SK-N-SH treated with all-trans-retinoic acid at 6 μM for 48 hours (cell line): ENCODE results near the gene ARPC2.

Experiments used
- ATAC-seq: fragments of 200-7000 bp; cut with Tn5 transposase; 3 replicates; pipeline ENCODE4 v1.9.1; 2020; ENCODE audit warnings: mild to moderate bottlenecking, moderate library complexity
- ARNTL ChIP-seq: fragments of 450-650 bp; formaldehyde crosslinking; IDR thresholded peaks from 2 replicates; pipeline ENCODE4 v1.5.0; 2020; ENCODE audit warnings: low read depth, mild to moderate bottlenecking, moderate library complexity, borderline replicate concordance
- BACH2 ChIP-seq: fragments of 250-450 bp; sonication (Bioruptor Pico); IDR thresholded peaks from 2 replicates; pipeline ENCODE4 v1.9.0; 2021; ENCODE audit warnings: mild to moderate bottlenecking, borderline replicate concordance
- CREB5 ChIP-seq: fragments of 250-450 bp; sonication (Bioruptor Pico); IDR thresholded peaks from 2 replicates; pipeline ENCODE4 v1.5.1; 2020; ENCODE audit warnings: low read depth, mild to moderate bottlenecking, moderate library complexity
- CSDC2 ChIP-seq: fragments of 250-450 bp; sonication (Bioruptor Pico); IDR thresholded peaks from 2 replicates; pipeline ENCODE4 v1.5.0; 2020; ENCODE audit warnings: mild to moderate bottlenecking, moderate library complexity
- ESRRG ChIP-seq: fragments of 250-450 bp; sonication (Bioruptor Pico); IDR thresholded peaks from 2 replicates; pipeline ENCODE4 v1.6.1; 2021; ENCODE audit warnings: mild to moderate bottlenecking
- GLIS3 ChIP-seq: fragments of 250-450 bp; sonication (Bioruptor Pico); IDR thresholded peaks from 2 replicates; pipeline ENCODE4 v1.5.0; 2020; ENCODE audit warnings: mild to moderate bottlenecking, moderate library complexity
- ISL1 ChIP-seq: fragments of 250-450 bp; sonication (Bioruptor Pico); IDR thresholded peaks from 2 replicates; pipeline ENCODE4 v2.1.2; 2022; ENCODE audit warnings: mild to moderate bottlenecking, moderate library complexity
- OSR1 ChIP-seq: fragments of 250-450 bp; sonication (Bioruptor Pico); IDR thresholded peaks from 2 replicates; pipeline ENCODE4 v1.8.0; 2022; ENCODE audit warnings: moderate library complexity, mild to moderate bottlenecking, inconsistent platforms
- PPARA ChIP-seq: fragments of 250-450 bp; sonication (Bioruptor Pico); IDR thresholded peaks from 2 replicates; pipeline ENCODE4 v1.5.0; 2020; ENCODE audit warnings: mild to moderate bottlenecking, borderline replicate concordance
- RARB ChIP-seq: fragments of 250-450 bp; sonication (Bioruptor Pico); IDR thresholded peaks from 2 replicates; pipeline ENCODE4 v1.8.0; 2021; ENCODE audit warnings: mild to moderate bottlenecking, moderate library complexity
- SNAI2 ChIP-seq: fragments of 250-450 bp; sonication (Bioruptor Pico); IDR thresholded peaks from 2 replicates; pipeline ENCODE4 v1.5.0; 2020; ENCODE audit warnings: mild to moderate bottlenecking, moderate library complexity
- TCF4 ChIP-seq: fragments of 250-450 bp; sonication (Bioruptor Pico); IDR thresholded peaks from 2 replicates; pipeline ENCODE4 v1.8.0; 2021; ENCODE audit warnings: mild to moderate bottlenecking, moderate library complexity, borderline replicate concordance
- TOX ChIP-seq: fragments of 250-450 bp; sonication (Bioruptor Pico); IDR thresholded peaks from 2 replicates; pipeline ENCODE4 v1.8.0; 2021; ENCODE audit warnings: mild to moderate bottlenecking, moderate library complexity, borderline replicate concordance
- ZC3H10 ChIP-seq: fragments of 250-450 bp; sonication (Bioruptor Pico); IDR thresholded peaks from 2 replicates; pipeline ENCODE4 v1.5.1; 2021; ENCODE audit warnings: mild to moderate bottlenecking, moderate library complexity
- ZFP3 ChIP-seq: fragments of 250-450 bp; sonication (Bioruptor Pico); IDR thresholded peaks from 2 replicates; pipeline ENCODE4 v1.5.0; 2020; ENCODE audit warnings: mild to moderate bottlenecking, moderate library complexity
- ZFP30 ChIP-seq: fragments of 450-650 bp; formaldehyde crosslinking; IDR thresholded peaks from 2 replicates; pipeline ENCODE4 v1.5.0; 2022; ENCODE audit warnings: mild to moderate bottlenecking, moderate library complexity
- ZNF565 ChIP-seq: fragments of 450-650 bp; formaldehyde crosslinking; conservative IDR thresholded peaks from 2 replicates; pipeline ENCODE4 v1.5.0; 2020; ENCODE audit warnings: low read depth, mild to moderate bottlenecking, moderate library complexity
- ZNF70 ChIP-seq: fragments of 450-650 bp; formaldehyde crosslinking; IDR thresholded peaks from 2 replicates; pipeline ENCODE4 v1.5.0; 2020; ENCODE audit warnings: mild to moderate bottlenecking, moderate library complexity
- ZNF8 ChIP-seq: fragments of 450-650 bp; formaldehyde crosslinking; IDR thresholded peaks from 2 replicates; pipeline ENCODE4 v1.5.0; 2020; ENCODE audit warnings: mild to moderate bottlenecking, moderate library complexity
- TF ChIP-seq, protein P1 (sequence below): fragments of 250-450 bp; sonication (Bioruptor Pico); IDR thresholded peaks from 2 replicates; pipeline ENCODE4 v1.8.0; 2020; ENCODE audit warnings: mild to moderate bottlenecking, moderate library complexity, borderline replicate concordance
- TF ChIP-seq, protein P2 (sequence below): fragments of 250-450 bp; sonication (Bioruptor Pico); IDR thresholded peaks from 2 replicates; pipeline ENCODE4 v1.5.1; 2021; ENCODE audit warnings: mild to moderate bottlenecking, moderate library complexity
- TF ChIP-seq, protein P3 (sequence below): fragments of 250-450 bp; sonication (Bioruptor Pico); IDR thresholded peaks from 2 replicates; pipeline ENCODE4 v1.5.0; 2020; ENCODE audit warnings: mild to moderate bottlenecking, moderate library complexity
- TF ChIP-seq, protein P4 (sequence below): fragments of 250-450 bp; sonication (Bioruptor Pico); IDR thresholded peaks from 2 replicates; pipeline ENCODE4 v1.8.0; 2021; ENCODE audit warnings: low read depth, mild to moderate bottlenecking, moderate library complexity, borderline replicate concordance

ARPC2 gene

DNA sequence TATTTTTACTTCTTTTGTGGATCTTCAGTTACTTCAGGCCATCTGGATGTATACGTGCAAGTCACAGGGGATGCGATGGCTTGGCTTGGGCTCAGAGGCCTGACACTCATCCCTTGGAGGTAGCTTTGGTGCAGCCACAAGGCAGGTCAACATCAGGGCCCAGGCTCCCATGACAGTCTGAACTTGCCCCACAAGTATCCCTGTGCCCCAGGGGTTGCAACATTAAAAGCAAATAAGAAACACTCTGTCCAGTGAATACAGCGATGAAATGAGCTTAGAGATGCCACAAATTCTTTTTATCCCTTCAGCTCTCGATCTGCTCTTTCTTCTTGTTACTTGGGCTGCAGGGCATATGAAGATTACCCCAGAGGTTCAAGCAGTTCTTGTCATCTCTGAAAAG lies 37.2 kb upstream of the ARPC2 start:
- TF ChIP-seq ZFP3 (CRISPR knock-in tag) (no peak), SNAI2 (no peak), PPARA (CRISPR knock-in tag) (no peak), OSR1 (CRISPR knock-in tag) (no peak), ZNF565 (CRISPR knock-in tag) (no peak), CSDC2 (no peak), BACH2 (CRISPR knock-in tag) (no peak), ZC3H10 (CRISPR knock-in tag) (no peak), ZNF8 (CRISPR knock-in tag) (no peak), ARNTL (CRISPR knock-in tag) (no peak), RARB (no peak), CREB5 (CRISPR knock-in tag) (no peak), ZFP30 (no peak), ISL1 (CRISPR knock-in tag) (no peak), GLIS3 (CRISPR knock-in tag) (no peak), TOX (CRISPR knock-in tag) (no peak), TCF4 (no peak)
- TF ChIP-seq, protein P1, sequence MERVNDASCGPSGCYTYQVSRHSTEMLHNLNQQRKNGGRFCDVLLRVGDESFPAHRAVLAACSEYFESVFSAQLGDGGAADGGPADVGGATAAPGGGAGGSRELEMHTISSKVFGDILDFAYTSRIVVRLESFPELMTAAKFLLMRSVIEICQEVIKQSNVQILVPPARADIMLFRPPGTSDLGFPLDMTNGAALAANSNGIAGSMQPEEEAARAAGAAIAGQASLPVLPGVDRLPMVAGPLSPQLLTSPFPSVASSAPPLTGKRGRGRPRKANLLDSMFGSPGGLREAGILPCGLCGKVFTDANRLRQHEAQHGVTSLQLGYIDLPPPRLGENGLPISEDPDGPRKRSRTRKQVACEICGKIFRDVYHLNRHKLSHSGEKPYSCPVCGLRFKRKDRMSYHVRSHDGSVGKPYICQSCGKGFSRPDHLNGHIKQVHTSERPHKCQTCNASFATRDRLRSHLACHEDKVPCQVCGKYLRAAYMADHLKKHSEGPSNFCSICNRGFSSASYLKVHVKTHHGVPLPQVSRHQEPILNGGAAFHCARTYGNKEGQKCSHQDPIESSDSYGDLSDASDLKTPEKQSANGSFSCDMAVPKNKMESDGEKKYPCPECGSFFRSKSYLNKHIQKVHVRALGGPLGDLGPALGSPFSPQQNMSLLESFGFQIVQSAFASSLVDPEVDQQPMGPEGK (CRISPR knock-in tag), result no peak
- TF ChIP-seq, protein P2, sequence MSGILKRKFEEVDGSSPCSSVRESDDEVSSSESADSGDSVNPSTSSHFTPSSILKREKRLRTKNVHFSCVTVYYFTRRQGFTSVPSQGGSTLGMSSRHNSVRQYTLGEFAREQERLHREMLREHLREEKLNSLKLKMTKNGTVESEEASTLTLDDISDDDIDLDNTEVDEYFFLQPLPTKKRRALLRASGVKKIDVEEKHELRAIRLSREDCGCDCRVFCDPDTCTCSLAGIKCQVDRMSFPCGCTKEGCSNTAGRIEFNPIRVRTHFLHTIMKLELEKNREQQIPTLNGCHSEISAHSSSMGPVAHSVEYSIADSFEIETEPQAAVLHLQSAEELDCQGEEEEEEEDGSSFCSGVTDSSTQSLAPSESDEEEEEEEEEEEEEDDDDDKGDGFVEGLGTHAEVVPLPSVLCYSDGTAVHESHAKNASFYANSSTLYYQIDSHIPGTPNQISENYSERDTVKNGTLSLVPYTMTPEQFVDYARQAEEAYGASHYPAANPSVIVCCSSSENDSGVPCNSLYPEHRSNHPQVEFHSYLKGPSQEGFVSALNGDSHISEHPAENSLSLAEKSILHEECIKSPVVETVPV (CRISPR knock-in tag), result no peak
- TF ChIP-seq, protein P3, sequence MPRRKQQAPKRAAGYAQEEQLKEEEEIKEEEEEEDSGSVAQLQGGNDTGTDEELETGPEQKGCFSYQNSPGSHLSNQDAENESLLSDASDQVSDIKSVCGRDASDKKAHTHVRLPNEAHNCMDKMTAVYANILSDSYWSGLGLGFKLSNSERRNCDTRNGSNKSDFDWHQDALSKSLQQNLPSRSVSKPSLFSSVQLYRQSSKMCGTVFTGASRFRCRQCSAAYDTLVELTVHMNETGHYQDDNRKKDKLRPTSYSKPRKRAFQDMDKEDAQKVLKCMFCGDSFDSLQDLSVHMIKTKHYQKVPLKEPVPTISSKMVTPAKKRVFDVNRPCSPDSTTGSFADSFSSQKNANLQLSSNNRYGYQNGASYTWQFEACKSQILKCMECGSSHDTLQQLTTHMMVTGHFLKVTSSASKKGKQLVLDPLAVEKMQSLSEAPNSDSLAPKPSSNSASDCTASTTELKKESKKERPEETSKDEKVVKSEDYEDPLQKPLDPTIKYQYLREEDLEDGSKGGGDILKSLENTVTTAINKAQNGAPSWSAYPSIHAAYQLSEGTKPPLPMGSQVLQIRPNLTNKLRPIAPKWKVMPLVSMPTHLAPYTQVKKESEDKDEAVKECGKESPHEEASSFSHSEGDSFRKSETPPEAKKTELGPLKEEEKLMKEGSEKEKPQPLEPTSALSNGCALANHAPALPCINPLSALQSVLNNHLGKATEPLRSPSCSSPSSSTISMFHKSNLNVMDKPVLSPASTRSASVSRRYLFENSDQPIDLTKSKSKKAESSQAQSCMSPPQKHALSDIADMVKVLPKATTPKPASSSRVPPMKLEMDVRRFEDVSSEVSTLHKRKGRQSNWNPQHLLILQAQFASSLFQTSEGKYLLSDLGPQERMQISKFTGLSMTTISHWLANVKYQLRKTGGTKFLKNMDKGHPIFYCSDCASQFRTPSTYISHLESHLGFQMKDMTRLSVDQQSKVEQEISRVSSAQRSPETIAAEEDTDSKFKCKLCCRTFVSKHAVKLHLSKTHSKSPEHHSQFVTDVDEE, result no peak
- TF ChIP-seq, all 23 proteins: peak for 0
- no peak for ATAC-seq

- TF ChIP-seq GLIS3 (CRISPR knock-in tag) (no peak), RARB (no peak), BACH2 (CRISPR knock-in tag) (no peak), SNAI2 (no peak), ZNF565 (CRISPR knock-in tag) (no peak), TOX (CRISPR knock-in tag) (no peak), ZNF70 (CRISPR knock-in tag) (no peak), OSR1 (CRISPR knock-in tag) (no peak), CSDC2 (no peak), ESRRG (CRISPR knock-in tag) (no peak), CREB5 (CRISPR knock-in tag) (no peak), ARNTL (CRISPR knock-in tag) (no peak)
- TF ChIP-seq, protein P1 (CRISPR knock-in tag), result no peak
- TF ChIP-seq, protein P3, result no peak
- TF ChIP-seq, protein P4, sequence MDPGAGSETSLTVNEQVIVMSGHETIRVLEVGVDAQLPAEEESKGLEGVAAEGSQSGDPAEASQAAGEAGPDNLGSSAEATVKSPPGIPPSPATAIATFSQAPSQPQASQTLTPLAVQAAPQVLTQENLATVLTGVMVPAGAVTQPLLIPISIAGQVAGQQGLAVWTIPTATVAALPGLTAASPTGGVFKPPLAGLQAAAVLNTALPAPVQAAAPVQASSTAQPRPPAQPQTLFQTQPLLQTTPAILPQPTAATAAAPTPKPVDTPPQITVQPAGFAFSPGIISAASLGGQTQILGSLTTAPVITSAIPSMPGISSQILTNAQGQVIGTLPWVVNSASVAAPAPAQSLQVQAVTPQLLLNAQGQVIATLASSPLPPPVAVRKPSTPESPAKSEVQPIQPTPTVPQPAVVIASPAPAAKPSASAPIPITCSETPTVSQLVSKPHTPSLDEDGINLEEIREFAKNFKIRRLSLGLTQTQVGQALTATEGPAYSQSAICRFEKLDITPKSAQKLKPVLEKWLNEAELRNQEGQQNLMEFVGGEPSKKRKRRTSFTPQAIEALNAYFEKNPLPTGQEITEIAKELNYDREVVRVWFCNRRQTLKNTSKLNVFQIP, result no peak
- no peak for ATAC-seq
Measured at GRCh38 chr2:218180467-218181114, 36.4 kb upstream of the ARPC2 start.
